ENCODE measurements around the gene SLC16A10.

DNA sequence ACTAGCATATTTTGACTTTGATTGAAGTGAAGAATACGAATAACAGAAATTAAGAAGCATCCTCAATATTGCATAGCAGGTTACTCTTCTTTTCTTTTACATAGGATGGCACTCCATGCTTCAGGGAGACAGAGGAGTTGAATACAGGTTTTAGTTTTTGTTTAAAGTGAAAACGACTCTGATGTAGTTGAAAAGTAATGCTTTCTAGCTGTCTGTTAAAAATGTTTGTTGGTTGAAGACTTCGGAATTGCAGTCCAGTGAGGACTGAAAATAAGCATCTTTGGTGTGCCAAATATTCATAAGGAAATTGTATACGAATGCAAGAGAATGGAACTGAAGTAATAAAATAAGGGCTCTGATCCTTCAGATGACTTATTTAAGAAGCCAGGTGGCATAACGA is 618 bp upstream of the SLC16A10 start:
- TF ChIP-seq EZH2 (IDR thresholded peaks at IDR 0.05; ENCODE audit: insufficient read depth, poor library complexity, severe bottlenecking) (no peak), EZH2phosphoT487 (IDR thresholded peaks at IDR 0.05; ENCODE audit: insufficient read depth, low read depth) (no peak)

Data from GM23248 (cell line).